Suprapubic skin (tissue), 4 donors: ENCODE measurements around the gene NFIB. TPM values are rescaled to one million over a fixed set of nuclear protein-coding genes. Genes with fewer than 3 reads are reported as not detected.

ENCODE experiments used
- DNase-seq, 2 donors: peaks; one replicate each; pipeline ENCODE4 v3.0.0-alpha.2; 2019; ENCODE audit warnings: low spot score in 2 of 2
- H3K27ac ChIP-seq: fragments of 200-600 bp; sonication (generic); one replicate; pipeline ENCODE4 v1.5.1; 2019
- H3K27me3 ChIP-seq: fragments of 200-600 bp; sonication (generic); one replicate; pipeline ENCODE4 v1.5.1; 2019
- H3K36me3 ChIP-seq: fragments of 200-600 bp; sonication (generic); one replicate; pipeline ENCODE4 v1.5.1; 2019
- H3K4me1 ChIP-seq: fragments of 200-600 bp; sonication (generic); one replicate; pipeline ENCODE4 v1.5.1; 2019
- H3K4me3 ChIP-seq: fragments of 200-600 bp; sonication (generic); one replicate; pipeline ENCODE4 v1.5.1; 2019; ENCODE audit warnings: mild to moderate bottlenecking
- H3K9me3 ChIP-seq: fragments of 200-600 bp; sonication (generic); one replicate; pipeline ENCODE4 v1.5.1; 2019
- EP300 ChIP-seq: sonication (generic); formaldehyde crosslinking; IDR thresholded peaks from one replicate; pipeline ENCODE4 v1.6.1; 2017; ENCODE audit warnings: antibody characterized with exemption
- POLR2A ChIP-seq, 2 donors: fragments of 450-650 bp; IDR thresholded peaks; one replicate each; pipeline ENCODE4 v1.6.1; 2017; ENCODE audit warnings: antibody characterized with exemption in 2 of 2, mild to moderate bottlenecking in 2 of 2, moderate library complexity in 2 of 2
- POLR2AphosphoS5 ChIP-seq, 3 donors: sonication (generic); formaldehyde crosslinking; IDR thresholded peaks; one replicate each; pipeline ENCODE4 v1.6.1; 2017; ENCODE audit warnings: antibody characterized with exemption in 3 of 3
- WGBS: methylation state at CpG from one replicate; pipeline ENCODE4 v1.1.5; 2018; 5-methylcytosine and 5-hydroxymethylcytosine counted together
- total RNA-seq, 4 donors: library from RNA; depleted of rRNA; stranded (reverse); fragments of >200 nt; gene quantifications; one replicate each; pipeline ENCODE4 v1.1.0, GENCODE V29; 2016
- TF ChIP-seq, protein P1 (sequence below), 2 donors: fragments of 200-600 bp in 1 of 2; fragments of 450-650 bp in 1 of 2; sonication (generic) in 1 of 2; IDR thresholded peaks; one replicate each; pipeline ENCODE4 v1.5.1; 2016 to 2019; ENCODE audit warnings: antibody characterized with exemption in 2 of 2, mild to moderate bottlenecking in 1 of 2, moderate library complexity in 1 of 2

The NFIB gene
- total RNA-seq = 100 to 1,000 TPM in 2 of 4 donors, 10 to 100 TPM in 2; 90.4 to 204 (median 112) TPM

DNA sequence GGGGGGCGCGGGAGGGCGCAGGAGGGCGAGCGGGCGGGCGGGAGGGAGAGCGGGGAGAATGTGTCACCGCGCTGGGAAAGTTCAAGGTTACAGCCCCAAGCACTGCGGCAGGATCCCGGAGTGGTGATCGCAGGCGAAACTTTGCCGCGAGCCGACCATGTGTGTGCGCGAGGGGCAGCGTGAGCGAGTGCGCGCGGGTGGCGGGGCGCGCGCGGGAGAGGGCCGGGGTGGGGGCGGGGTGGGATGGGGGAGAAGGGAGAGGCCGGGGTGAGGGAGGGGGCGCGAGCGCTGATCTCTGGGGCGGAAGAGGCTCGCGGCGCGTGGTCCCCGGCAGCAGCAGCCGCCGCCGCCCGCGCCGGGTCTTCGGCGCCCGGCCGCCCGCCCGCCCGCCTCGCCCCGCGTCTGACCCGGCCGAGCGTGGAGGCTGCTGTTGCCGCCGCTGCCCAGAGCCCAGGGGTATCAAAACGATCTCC is at the start of gene NFIB:
NFIB (minus strand) TSS at position 191 of the 473 bp plus-strand sequence. CDS start 630 bp downstream, outside the sequence.
- peak in 1 of 2 donors; percentile 78 for DNase-seq
- H3K4me3 ChIP-seq = peak within 1 kb of the TSS; percentile 71
- WGBS = under 1% methylated on average over 61 of the region's 63 CpGs
- TF ChIP-seq POLR2A (IDR thresholded peaks at IDR 0.05) (no peak), POLR2AphosphoS5 (IDR thresholded peaks at IDR 0.05) (no peak), EP300 (no peak)
- TF ChIP-seq, protein P1, sequence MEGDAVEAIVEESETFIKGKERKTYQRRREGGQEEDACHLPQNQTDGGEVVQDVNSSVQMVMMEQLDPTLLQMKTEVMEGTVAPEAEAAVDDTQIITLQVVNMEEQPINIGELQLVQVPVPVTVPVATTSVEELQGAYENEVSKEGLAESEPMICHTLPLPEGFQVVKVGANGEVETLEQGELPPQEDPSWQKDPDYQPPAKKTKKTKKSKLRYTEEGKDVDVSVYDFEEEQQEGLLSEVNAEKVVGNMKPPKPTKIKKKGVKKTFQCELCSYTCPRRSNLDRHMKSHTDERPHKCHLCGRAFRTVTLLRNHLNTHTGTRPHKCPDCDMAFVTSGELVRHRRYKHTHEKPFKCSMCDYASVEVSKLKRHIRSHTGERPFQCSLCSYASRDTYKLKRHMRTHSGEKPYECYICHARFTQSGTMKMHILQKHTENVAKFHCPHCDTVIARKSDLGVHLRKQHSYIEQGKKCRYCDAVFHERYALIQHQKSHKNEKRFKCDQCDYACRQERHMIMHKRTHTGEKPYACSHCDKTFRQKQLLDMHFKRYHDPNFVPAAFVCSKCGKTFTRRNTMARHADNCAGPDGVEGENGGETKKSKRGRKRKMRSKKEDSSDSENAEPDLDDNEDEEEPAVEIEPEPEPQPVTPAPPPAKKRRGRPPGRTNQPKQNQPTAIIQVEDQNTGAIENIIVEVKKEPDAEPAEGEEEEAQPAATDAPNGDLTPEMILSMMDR (IDR thresholded peaks at IDR 0.05) = no peak
- H3K9me3 ChIP-seq = no peaks in the 10 kb centered on the region
- peaks cover 48% of the 10 kb centered on the region for H3K4me1 ChIP-seq
- peak within 1 kb of the TSS; percentile 98 for H3K27ac ChIP-seq
- H3K27me3 ChIP-seq = no peaks in the 10 kb centered on the region
- no peaks in the 10 kb centered on the region for H3K36me3 ChIP-seq

GRCh38 chr9:14362175-14362574 is 48.2 kb upstream of the NFIB start:
- no peak for DNase-seq
- TF ChIP-seq EP300 (no peak), POLR2A (IDR thresholded peaks at IDR 0.05) (no peak), POLR2AphosphoS5 (IDR thresholded peaks at IDR 0.05) (no peak)
- TF ChIP-seq, protein P1 (IDR thresholded peaks at IDR 0.05) = no peak
- Histone ChIP-seq H3K4me1 (peaks cover 27% of the 10 kb centered on the region), H3K27ac (no peak overlapping the region), H3K36me3 (no peaks in the 10 kb centered on the region), H3K4me3 (no peak overlapping the region), H3K9me3 (no peaks in the 10 kb centered on the region), H3K27me3 (no peaks in the 10 kb centered on the region)
- 53% methylated on average over 1 of the region's 1 CpG for WGBS

- TF ChIP-seq POLR2AphosphoS5 (IDR thresholded peaks at IDR 0.05) (no peak), EP300 (no peak), POLR2A (IDR thresholded peaks at IDR 0.05) (no peak)
- TF ChIP-seq, protein P1 (IDR thresholded peaks at IDR 0.05) = no peak
- Histone ChIP-seq H3K27ac (no peak overlapping the region), H3K4me1 (peaks cover 23% of the 10 kb centered on the region), H3K27me3 (no peaks in the 10 kb centered on the region), H3K9me3 (no peaks in the 10 kb centered on the region), H3K4me3 (no peak overlapping the region), H3K36me3 (no peaks in the 10 kb centered on the region)
- no peak for DNase-seq
Measured at GRCh38 chr9:14361074-14361473, 47.1 kb upstream of the NFIB start.

- 79% methylated on average over 2 of the region's 2 CpGs for WGBS
- H3K27me3 ChIP-seq = no peaks in the 10 kb centered on the region
Measured at GRCh38 chr9:14358523-14358922, 44.6 kb upstream of the NFIB start.

More at GRCh38 chr9:14358523-14358922, 44.6 kb upstream of the NFIB start:
- Histone ChIP-seq H3K9me3 (no peaks in the 10 kb centered on the region), H3K36me3 (no peaks in the 10 kb centered on the region), H3K4me3 (no peak overlapping the region), H3K27ac (no peak overlapping the region), H3K4me1 (peaks cover 17% of the 10 kb centered on the region)
- TF ChIP-seq, protein P1 (IDR thresholded peaks at IDR 0.05) = no peak
- TF ChIP-seq EP300 (no peak), POLR2A (IDR thresholded peaks at IDR 0.05) (no peak), POLR2AphosphoS5 (IDR thresholded peaks at IDR 0.05) (no peak)
- no peak for DNase-seq
